ENCODE data around the gene FOXK2.

DNA sequence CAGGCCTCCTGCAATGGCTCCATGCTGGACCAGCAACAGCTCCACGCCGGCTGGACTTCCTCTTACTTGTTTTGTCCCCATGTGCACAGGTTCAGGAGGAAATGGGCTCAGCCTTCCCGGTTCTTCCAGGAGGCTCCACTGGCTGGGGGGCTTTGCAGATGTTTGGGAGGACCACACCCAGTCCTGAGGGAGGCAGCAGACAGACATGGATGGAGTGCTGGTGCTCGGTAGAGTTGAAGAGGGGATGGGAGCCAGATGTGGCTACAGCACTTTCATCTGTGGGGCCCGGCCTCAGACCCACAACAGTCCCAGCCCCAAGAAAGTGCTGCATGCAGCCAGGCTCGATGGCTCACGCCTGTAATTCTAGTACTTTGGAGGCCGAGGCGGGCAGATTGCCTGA lies 39.2 kb upstream of the FOXK2 start:
- no peak for TF ChIP-seq CTCF (conservative IDR thresholded peaks at IDR 0.05)
- TF ChIP-seq EZH2 (IDR thresholded peaks at IDR 0.05; ENCODE audit: low read depth) = no peak

Data from PC-9 (cell line).